ENCODE results near the gene PAPPA2.
"Not testable (repeated sequence)": the region's sequence is repeated elsewhere in the genome, so short reads cannot be mapped to it uniquely, and the experiment has no call there.

Gene PAPPA2, protein sequence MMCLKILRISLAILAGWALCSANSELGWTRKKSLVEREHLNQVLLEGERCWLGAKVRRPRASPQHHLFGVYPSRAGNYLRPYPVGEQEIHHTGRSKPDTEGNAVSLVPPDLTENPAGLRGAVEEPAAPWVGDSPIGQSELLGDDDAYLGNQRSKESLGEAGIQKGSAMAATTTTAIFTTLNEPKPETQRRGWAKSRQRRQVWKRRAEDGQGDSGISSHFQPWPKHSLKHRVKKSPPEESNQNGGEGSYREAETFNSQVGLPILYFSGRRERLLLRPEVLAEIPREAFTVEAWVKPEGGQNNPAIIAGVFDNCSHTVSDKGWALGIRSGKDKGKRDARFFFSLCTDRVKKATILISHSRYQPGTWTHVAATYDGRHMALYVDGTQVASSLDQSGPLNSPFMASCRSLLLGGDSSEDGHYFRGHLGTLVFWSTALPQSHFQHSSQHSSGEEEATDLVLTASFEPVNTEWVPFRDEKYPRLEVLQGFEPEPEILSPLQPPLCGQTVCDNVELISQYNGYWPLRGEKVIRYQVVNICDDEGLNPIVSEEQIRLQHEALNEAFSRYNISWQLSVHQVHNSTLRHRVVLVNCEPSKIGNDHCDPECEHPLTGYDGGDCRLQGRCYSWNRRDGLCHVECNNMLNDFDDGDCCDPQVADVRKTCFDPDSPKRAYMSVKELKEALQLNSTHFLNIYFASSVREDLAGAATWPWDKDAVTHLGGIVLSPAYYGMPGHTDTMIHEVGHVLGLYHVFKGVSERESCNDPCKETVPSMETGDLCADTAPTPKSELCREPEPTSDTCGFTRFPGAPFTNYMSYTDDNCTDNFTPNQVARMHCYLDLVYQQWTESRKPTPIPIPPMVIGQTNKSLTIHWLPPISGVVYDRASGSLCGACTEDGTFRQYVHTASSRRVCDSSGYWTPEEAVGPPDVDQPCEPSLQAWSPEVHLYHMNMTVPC (N-terminal part only)

DNA sequence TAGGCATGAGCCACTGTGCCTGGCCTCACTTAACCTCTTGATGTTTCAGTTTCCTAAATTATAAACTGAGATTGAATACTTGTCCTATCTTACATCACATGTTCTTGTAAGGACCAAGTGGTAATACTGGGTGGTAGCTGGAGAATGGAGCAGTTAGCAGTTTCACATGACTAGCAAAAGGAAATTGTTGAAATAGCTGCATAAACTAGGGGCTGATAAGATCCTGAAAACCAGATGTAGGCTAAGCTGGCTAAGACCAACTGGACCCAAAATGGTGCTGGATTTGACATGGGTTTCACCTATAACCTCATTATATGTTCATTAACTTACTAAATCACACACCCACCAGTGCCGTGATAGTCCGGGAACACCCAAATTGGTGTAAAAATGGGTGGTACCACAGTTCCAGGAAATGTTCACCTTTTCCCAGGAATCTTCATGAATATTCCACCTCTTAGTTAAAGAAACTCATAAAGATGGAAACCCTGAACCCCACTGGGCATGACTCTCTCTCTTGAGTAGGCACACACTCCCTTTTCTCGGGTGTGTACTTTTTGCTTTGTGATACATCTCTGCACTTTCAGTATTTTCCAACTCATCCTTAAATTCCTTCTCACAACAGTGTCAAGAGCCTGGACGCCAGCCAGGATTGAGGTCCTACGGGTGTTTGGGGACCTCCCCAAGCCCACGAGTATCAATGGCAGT is at the start of gene PAPPA2:
Gene PAPPA2, plus strand, starts transcription at position 502 of the 705 bp plus-strand sequence. CDS start 93,148 bp downstream, outside the sequence.
- DNase-seq (ENCODE audit: low spot score), result no peak
- FAIRE-seq, result no peak

DNA sequence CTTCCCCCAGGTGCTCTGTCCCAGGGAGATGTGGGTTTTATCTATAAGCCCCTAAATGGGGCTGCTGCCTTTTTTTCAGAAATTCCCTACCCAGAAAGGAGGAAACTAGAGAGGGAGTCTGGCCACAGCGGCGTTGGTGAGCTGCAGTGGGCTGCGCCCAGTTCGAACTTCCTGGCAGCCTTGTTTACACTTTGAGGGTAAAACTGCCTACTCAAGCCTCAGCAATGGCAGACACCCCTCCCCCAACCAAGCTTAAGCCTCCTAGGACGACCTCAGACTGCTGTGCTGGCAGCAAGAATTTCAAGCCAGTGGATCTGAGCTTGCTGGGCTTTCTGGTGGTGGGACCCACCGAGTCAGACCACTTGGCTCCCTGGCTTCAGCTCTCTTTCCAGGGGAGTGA is 46.2 kb upstream of the PAPPA2 start:
- DNase-seq (ENCODE audit: low spot score) (no peak), FAIRE-seq (no peak)

DNA sequence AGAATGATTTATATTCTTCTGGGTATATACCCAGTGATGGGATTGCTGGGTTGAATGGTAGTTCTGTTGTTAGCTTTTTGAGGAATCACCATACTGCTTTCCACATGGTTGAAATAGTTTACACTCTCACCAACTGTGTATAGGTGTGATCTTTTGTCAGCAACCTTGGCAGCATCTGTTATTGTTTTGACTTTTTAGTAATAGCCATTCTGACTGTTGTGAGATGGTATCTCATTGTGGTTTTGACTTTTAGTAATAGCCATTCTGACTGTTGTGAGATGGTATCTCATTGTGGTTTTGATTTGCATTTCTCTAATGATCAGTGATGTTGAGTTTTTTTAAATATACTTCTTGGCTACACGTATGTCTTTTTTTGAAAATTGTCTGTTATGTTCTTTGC is 43.4 kb upstream of the PAPPA2 start:
- not testable (repeated sequence) for DNase-seq (ENCODE audit: low spot score); FAIRE-seq

DNA sequence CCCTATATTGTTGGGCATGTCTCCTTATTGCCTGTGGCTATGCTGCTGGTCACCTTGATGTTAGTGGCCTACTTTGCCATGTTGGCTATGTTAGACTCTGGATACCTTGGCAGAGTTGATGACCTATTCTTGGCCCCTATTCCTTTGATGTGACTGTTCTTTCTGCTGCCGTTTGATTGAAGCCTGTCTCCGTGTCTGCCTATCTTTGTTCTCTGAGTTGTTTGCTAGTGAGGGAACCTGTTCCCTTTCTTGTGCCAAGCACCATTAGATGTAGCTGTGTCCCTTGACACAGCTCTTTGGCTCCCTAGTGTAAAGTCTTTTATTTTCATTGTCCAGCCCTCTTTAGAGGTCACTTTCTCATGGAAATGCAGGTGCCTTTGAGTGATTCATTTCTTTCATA is 28.7 kb upstream of the PAPPA2 start:
- no peak for DNase-seq (ENCODE audit: low spot score)

DNA sequence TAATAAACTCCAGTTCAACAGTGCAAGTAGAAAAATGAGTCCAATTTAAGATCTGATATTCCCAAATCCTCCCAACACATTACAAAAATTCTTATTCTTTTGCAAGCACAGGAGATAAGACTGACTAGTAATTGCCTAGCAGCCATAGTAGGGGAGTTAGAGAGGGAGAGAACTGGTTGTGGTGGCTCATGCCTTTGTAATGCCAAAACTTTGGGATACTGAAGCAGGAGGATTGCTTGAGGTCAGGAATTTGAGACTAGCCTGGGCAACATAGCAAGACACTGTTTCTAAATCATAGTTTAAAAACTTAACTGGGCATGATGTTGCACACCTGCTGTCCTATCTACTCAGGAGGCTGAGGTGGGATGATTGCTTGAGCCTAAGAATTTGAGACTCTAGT is 26.7 kb upstream of the PAPPA2 start:
- FAIRE-seq, result no peak
- DNase-seq (ENCODE audit: low spot score), result no peak

More for the DNA sequence above, 28.7 kb upstream of the PAPPA2 start:
- FAIRE-seq, result no peak

DNA sequence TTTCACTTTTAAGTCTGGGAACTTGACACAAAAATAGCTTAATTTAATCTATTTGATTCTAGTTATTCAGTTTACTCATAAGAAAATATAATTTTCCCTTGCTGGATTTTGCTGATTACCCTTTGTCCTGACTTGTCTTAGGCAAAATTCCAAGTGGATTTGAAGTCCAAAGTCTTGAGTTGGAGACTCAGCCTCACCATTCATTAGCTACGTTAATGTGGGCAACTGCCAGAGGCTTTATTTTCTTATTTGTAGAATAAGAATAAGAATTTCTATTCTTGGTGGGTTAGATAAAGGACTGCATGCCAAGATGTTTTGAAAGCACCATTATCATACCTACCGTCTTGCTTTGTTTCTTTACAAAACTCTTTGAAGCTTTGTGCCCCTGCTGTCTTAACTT is 22.8 kb upstream of the PAPPA2 start:
- no peak for FAIRE-seq

DNA sequence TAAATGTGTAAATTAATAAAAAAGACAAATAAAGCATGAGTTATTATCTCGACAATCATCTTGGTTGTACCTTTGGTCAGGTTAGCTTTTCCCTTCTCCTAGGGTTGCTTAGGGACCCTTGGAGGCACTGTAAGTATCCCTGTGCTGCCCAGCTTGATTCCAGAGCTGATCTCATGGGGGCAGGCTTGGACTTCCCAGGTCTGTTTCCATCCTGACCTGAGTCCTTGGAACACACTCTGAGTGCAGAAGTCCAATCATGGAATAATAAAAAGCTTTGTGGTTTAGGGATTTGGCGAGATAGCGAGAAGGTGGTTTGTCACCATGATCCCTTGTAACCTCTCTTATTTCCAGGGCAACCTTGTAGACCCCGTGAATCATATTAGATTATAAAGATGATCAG is 18.7 kb upstream of the PAPPA2 start:
- DNase-seq (ENCODE audit: low spot score), result no peak
- no peak for FAIRE-seq

More for the DNA sequence above, 22.8 kb upstream of the PAPPA2 start:
- no peak for DNase-seq (ENCODE audit: low spot score)

DNA sequence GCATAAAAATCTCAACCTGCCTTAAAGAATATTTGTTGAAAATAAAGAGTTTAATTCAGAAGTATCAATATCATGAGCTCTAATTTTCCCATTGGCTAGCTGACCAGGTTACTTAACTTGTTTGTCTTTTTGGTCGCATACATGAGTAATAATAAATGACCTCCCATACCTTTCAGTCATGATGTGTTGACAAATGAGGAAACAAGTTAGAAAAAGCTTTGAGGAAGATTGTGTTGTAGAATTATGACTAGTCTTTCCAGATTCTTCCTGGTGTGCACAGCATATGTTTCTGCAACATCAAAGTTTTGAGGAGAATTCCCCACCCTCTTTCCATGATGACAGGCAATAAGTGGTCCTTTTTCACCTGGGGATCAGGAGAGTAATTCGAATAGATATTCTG is 17.6 kb upstream of the PAPPA2 start:
- FAIRE-seq (no peak), DNase-seq (ENCODE audit: low spot score) (no peak)

DNA sequence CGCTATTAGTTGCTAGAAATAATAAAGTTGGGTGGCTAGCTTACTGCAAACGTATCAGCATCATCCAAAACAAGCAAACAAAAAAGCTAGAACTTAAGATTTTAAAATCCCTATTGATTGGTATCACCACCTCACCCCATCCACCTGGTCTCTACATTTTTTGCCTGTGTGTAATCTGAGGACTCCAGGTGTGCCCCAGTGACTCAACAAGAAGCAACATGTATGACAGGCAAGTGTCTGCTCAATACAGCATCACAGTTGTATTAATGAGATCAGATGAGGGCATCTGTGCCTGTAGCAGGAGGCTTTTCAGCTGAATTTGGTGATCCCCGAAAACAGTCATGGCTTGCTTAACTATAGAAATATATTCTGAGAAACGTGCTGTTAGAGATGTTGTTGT is 14.6 kb upstream of the PAPPA2 start:
- FAIRE-seq, result no peak
- DNase-seq (ENCODE audit: low spot score), result no peak

DNA sequence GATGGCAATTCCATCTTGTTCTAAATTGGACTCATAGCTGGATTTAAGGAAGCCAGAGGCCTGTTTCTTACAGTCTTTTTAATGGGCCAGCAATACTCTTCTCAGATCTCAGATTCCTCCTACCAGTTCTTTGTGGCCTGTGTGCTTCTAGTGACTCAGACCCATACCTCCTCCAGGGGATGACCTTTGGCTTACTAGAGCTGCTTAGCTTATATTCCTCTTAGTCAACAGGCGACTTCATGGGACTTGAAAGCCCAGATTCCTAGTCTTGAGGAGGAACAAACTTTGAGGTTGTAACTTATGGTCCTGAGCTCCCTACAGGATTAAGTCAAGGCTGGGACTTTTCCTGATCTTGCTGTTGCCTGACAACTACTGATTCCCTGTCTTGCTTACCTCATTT is 12.4 kb upstream of the PAPPA2 start:
- FAIRE-seq (no peak), DNase-seq (ENCODE audit: low spot score) (no peak)

DNA sequence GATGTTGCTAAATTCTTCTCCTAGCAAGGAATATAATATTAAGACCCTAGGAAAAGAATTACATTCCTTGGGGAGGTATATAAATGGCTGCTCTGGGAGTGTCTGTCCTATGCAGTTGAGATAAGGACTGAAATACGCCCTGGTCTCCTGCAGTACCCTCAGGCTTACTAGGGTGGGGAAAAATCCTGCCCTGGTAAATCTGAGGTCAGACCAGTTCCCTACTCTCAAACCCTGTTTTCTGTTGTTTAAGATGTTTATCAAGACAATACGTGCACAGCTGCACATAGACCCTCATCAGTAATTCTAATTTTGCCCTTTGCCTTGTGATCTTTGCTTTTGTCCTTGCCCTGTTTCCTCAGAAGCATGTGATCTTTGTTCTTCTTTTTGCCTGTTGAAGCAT is 11.2 kb upstream of the PAPPA2 start:
- DNase-seq (ENCODE audit: low spot score); FAIRE-seq: not testable (repeated sequence)

DNA sequence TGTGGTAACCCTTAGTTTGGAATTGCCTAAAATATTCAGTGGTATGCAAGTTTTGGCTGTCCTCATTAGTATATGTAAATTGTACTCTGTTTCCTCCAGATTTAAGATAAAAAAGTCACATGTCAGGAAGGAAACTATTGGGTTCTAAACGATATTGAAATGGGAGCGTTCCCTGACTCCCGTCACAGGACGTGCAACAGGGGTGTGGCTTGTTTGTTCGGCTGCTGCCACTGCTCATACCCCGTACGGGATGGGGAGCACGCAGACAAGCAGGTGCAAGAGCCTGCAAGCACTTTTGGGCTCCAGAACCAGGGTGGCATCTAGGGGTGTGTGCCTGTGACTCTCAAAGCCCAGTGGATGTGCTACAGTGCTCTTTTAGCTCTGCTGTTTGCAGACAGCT is 6.2 kb upstream of the PAPPA2 start:
- DNase-seq (ENCODE audit: low spot score), result no peak
- no peak for FAIRE-seq

DNA sequence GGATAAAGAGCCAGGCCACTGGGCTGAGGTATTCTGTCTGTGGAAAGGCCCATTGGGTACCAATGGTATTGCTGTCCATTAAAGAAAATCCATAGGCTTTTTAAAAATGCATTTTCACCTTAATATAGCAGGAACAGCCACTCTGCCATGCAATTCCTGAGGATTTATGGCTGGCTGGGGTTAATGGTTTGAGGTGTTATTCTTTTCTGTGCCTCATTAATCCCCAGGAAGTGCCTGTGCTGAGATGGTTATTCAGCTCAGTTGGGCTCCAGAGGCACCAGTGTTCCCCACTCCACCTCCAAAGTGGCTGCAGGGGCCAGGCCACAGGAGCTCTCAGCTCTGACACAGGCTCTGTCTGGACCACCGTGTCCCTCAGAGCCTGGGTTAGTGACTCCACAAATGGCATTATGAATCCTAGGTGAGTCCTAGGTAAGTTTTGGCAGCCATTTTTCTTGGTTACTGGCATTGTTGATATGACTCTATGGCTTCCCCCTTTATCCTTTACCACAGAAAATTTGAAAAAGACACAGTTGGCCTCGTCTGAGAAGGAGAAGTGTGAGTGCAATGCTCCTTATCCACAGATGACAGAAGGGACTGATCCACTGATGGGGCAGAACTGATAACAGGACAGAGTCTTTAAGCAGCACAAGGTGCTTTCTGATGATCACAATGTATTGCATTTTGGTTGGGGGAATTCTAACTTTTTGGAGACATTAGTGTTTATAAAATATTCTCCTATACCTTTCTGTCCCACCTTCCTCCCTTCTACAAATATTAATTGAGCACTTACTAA is 2.2 kb upstream of the PAPPA2 start:
- FAIRE-seq (no peak), DNase-seq (ENCODE audit: low spot score) (no peak)

DNA sequence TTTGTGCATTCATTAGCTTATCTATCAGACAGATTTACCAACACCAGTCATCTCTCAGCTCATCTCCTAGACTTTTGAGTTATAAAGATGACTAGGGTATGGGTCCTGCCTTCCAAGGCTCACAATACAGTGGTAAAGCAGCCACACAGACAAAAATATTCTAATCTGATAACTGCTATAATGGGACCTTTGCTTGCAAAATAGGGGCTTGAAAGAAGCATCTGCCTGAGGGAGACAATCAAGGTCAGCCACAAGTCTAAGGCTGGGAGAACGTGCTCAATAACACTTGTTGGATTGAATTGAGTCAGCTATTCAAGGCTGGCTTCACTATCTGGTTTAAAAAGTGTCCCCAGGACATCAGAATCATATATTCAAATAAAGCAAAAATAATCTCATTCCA is 1.4 kb upstream of the PAPPA2 start:
- FAIRE-seq (no peak), DNase-seq (ENCODE audit: low spot score) (no peak)

DNA sequence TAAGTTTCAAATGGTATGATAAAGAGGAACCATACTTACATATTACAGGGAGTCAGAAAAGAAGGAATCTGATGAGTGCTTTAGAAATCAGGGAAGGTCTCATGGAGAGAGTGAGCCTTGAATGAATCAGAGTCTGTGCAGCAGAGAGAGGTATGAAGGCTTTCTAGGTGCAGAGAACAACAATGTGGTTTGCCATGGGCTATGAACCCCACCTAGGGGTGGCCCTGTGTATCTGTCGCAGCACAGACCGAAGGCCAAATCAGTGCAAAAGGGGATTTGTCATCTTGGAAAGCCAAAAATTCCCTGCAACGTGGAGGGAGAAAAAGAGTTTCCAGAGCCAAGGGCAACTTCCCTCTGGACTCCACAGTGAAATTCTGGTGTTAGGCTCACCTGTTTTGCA is 3.5 kb downstream of the PAPPA2 start:
- peak; percentile 44 for DNase-seq (ENCODE audit: low spot score)
- no peak for FAIRE-seq

DNA sequence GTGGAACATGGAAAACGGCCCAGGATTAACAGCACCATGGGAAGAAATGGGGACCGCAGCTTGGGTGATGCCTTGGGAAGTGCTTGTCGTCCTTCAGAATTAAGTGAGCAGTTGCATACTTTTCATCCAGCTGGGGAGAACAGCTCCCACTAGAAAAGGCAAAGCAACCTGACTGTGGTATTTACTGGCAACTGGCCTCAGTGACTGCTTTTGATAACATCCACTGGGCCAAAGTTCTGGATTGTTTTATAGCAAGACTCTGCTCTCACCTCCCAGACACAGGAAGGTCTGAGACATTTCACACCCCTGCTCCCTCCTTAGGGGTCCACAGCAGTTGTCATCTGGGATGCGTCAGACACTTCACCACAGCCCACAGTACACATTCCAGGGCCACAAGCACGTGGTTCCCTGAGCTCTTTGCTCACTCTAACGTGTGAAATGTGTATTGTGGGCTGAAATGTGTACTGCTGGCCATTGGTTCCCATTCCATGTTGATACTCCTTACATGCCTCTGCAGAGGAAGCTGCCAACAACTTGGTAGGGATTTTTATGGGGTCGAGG is 6.6 kb downstream of the PAPPA2 start:
- FAIRE-seq (no peak), DNase-seq (ENCODE audit: low spot score) (peak; percentile 10)

DNA sequence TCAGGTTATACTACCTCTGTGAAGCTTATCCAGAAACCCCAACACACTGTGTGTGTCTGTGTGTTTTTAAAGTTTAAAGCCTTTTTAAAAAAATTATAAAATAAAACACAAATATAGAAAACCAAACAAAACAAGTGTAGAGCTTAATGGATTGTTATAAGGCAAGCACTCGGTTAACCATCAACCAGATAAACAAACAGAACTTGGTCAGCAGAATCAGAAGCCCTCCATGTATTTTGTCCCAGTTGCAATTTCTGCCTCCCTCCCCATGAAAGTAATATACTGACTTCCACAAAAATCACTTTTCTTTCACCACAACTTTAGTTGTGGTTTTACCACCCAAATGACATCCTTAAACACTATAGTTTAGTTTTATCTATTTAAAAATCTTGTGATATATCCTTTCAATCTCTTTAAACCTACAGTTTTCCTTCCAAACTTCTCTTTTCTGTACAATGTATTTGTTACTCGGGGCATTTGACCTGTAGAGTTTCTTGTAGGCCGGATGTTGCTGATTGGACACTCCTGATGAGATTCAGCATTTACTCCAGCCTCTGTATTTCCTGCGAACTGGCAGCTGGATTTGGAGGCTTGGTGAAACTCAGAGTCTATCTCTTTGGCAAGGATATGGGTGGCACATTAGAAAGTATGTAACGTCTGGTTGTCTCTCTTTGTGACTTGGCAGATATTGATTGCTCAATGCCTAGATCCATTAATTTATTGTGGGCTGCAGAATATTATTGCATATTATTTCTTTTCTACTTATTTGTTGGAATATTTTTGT is 8.6 kb downstream of the PAPPA2 start:
- FAIRE-seq (no peak), DNase-seq (ENCODE audit: low spot score) (no peak)

DNA sequence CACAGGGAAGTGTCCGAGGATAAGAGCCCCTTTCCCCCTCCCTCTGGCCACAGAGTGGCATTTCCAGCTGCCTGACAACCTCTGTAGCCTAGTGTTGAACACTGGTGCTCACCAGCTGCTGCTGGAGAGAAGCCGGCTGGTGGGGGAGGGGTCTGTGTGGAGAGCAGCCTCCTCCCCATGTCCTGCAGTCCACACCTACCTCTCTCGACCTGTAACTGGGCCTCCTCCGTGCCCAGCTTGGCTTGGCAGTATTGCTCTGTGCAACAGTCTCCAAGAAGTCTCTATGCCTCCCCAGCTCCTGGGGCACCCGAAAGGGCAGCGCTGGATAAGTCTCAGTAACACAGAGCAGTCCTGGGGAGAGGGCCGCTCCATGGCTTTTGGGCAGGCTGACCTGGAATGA is 17.0 kb downstream of the PAPPA2 start:
- DNase-seq (ENCODE audit: low spot score) (no peak), FAIRE-seq (no peak)

DNA sequence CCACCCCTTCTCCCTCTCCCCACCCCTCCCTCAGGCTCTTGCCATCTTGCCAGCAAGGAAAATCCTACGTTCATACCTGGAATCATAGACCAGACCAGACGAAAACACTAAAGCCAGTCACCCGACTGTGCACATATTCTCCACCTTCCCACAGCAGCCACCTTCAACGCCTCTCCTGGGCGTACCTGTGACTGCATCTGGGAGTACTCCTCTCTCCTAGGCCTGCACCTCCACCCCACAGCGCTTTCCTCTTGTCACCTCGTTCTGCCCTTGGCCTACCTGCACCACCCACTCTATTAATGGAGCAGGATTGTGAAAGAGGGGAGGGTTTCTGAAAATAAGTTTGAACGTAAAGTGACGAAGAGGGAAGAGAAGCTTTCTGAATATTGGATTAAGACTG is 17.8 kb downstream of the PAPPA2 start:
- FAIRE-seq, result no peak
- no peak for DNase-seq (ENCODE audit: low spot score)

DNA sequence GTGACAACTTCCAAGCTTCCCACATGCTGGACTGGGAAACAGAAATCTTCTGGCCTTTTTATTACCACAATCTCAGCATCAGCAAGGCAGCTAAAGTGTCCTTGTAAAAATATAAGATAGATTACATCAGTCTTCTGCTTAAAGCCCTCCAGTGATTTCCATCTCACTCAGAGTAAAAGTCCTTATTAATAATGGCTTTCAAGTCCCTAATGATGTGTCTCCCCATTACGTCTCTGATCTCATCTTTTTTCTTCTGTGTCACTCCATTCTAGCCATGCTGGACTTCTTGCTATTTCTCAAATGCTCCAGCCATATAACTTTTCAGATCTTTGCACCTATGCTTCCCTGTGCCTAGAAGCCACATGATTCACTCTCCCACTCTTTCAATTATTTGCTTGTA is 22.1 kb downstream of the PAPPA2 start:
- FAIRE-seq (no peak), DNase-seq (ENCODE audit: low spot score) (no peak)
